KMS-11 (cell line): ENCODE results near the gene APBA2.

ENCODE experiments used
- H2AFZ ChIP-seq: fragments of 200-600 bp; sonication (generic); 2 replicates; pipeline ENCODE4 v1.6.1; 2016; ENCODE audit warnings: antibody characterized with exemption, mixed run types, low read depth
- H3K27ac ChIP-seq: fragments of 200-600 bp; sonication (generic); 2 replicates; pipeline ENCODE4 v1.6.1; 2016; ENCODE audit warnings: mild to moderate bottlenecking, mixed run types
- H3K27me3 ChIP-seq: fragments of 200-600 bp; sonication (generic); 2 replicates; pipeline ENCODE4 v1.6.1; 2017; ENCODE audit warnings: mild to moderate bottlenecking, low read depth, mixed run types, moderate library complexity; ENCODE audit not compliant: insufficient read depth
- H3K36me3 ChIP-seq: fragments of 200-600 bp; sonication (generic); 2 replicates; pipeline ENCODE4 v1.6.1; 2017; ENCODE audit warnings: mild to moderate bottlenecking, mixed run types; ENCODE audit not compliant: insufficient read depth
- H3K4me1 ChIP-seq: fragments of 200-600 bp; sonication (generic); 2 replicates; pipeline ENCODE4 v1.6.1; 2016; ENCODE audit warnings: mild to moderate bottlenecking, low read depth, mixed run types; ENCODE audit not compliant: poor library complexity, severe bottlenecking
- H3K4me2 ChIP-seq: fragments of 200-600 bp; sonication (generic); 2 replicates; pipeline ENCODE4 v1.7.0; 2016; ENCODE audit warnings: mild to moderate bottlenecking, mixed run types
- H3K4me3 ChIP-seq: fragments of 200-600 bp; sonication (generic); IDR thresholded peaks from 2 replicates; pipeline ENCODE4 v1.6.1; 2017; ENCODE audit warnings: low read depth, low read length, mixed read lengths; ENCODE audit not compliant: insufficient read depth
- H3K79me2 ChIP-seq: fragments of 200-600 bp; sonication (generic); 2 replicates; pipeline ENCODE4 v1.6.1; 2016; ENCODE audit warnings: low read depth, mixed run types; ENCODE audit not compliant: insufficient read depth
- H3K9ac ChIP-seq: fragments of 200-600 bp; sonication (generic); 2 replicates; pipeline ENCODE4 v1.6.1; 2016; ENCODE audit warnings: mild to moderate bottlenecking, mixed run types
- H4K20me1 ChIP-seq: fragments of 200-600 bp; sonication (generic); 2 replicates; pipeline ENCODE4 v1.6.1; 2016; ENCODE audit warnings: mild to moderate bottlenecking, mixed run types; ENCODE audit not compliant: insufficient read depth
- CTCF ChIP-seq: fragments of 200-600 bp; sonication (generic); conservative IDR thresholded peaks from 2 replicates; pipeline ENCODE4 v1.6.1; 2017; ENCODE audit warnings: low read depth, mild to moderate bottlenecking, antibody characterized with exemption, low read length, moderate library complexity, mixed read lengths

The APBA2 gene

GRCh38 chr15:28959326-28959725 is 73.6 kb downstream of the APBA2 start:
- TF ChIP-seq CTCF = no peak
- no peak overlapping the region for H2AFZ ChIP-seq
- no peak overlapping the region for H3K27ac ChIP-seq
- H3K4me2 ChIP-seq = no peak overlapping the region
- peaks cover 25% of the 10 kb centered on the region for H3K4me1 ChIP-seq
- H3K4me3 ChIP-seq = no peak overlapping the region
- no peaks in the 10 kb centered on the region for H3K36me3 ChIP-seq
- no peaks in the 10 kb centered on the region for H3K79me2 ChIP-seq
- no peak overlapping the region for H3K9ac ChIP-seq
- H3K27me3 ChIP-seq = no peaks in the 10 kb centered on the region
- H4K20me1 ChIP-seq = peaks cover 5% of the 10 kb centered on the region; the same call in 1 of the 2 replicates

- Histone ChIP-seq H3K4me2 (no peak overlapping the region), H3K27me3 (no peaks in the 10 kb centered on the region), H4K20me1 (no peaks in the 10 kb centered on the region), H2AFZ (no peak overlapping the region), H3K79me2 (no peaks in the 10 kb centered on the region), H3K4me1 (peaks cover 8% of the 10 kb centered on the region), H3K36me3 (no peaks in the 10 kb centered on the region), H3K9ac (no peak overlapping the region), H3K27ac (no peak overlapping the region), H3K4me3 (no peak overlapping the region)
- no peak for TF ChIP-seq CTCF
These were observed 75.2 kb downstream of the APBA2 start for GRCh38 chr15:28960979-28961378.

DNA sequence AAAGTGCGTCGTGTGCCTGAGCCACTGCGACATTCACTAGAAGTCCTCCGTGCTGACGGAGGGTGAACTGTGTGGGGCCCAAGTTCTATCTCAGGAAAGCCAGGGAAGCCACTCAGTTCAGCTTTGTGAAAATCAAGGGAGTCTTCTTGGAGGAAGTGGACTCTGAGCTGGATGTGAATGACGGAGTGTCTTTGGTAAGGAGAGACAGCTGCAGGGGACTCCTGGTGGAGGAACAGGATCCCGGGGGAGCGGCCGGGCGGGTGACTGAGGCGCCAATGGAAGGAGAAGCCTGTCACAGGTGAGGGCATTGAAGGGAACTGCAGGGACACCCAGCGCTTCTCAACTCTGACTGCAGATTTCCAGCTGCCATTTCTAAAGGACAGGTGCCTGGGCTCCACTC is 75.6 kb downstream of the APBA2 start:
- Histone ChIP-seq H3K4me2 (no peak overlapping the region), H3K27me3 (no peaks in the 10 kb centered on the region), H3K9ac (no peak overlapping the region), H3K4me3 (no peak overlapping the region), H2AFZ (no peak overlapping the region), H3K4me1 (peaks cover 4% of the 10 kb centered on the region), H3K36me3 (no peaks in the 10 kb centered on the region), H3K79me2 (no peaks in the 10 kb centered on the region), H3K27ac (no peak overlapping the region), H4K20me1 (no peaks in the 10 kb centered on the region)
- TF ChIP-seq CTCF = no peak

DNA sequence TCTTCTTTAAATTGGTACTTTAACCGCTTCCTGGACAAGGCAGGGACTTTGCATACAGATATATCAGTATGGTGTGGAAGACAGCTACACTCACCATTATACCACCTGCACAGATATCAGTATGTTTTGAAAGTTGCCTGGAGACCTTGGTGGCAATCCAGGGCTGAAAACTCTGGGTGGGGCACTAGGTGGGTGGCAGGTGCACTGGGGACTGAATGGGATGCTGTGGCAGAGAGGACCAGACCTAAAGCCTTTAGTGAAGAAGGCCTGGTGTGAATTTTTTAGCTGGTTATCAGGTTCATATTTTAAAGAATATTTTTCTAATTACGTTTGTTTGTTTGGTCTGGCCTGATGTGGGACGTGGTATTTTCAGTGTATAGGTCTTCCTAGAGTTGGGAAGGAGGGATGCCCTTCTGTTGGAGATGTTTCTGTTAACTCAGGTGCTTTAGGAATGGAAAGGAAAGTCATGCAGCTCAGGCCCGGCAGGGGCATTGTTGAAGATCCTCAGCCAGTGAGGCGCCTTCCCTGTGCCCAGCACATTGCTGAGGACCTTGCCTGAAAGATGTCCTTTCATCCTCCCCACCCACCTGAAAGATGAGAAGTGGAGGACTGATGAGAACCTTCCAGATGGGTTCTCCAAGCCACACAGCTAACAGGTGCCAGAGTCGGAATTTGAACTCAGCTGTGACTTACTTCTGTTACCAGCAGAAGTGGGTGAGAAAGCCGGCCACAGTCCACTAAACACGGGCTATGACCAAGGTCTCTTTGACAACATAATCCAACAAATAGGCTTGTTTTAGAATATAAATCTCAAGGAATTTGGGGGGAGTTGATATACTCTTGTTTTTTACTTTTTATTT is 77.3 kb downstream of the APBA2 start:
- Histone ChIP-seq H4K20me1 (no peaks in the 10 kb centered on the region), H3K4me1 (no peaks in the 10 kb centered on the region), H3K9ac (no peak overlapping the region), H3K27ac (no peak overlapping the region), H3K4me3 (no peak overlapping the region), H3K27me3 (no peaks in the 10 kb centered on the region), H3K79me2 (no peaks in the 10 kb centered on the region), H3K36me3 (no peaks in the 10 kb centered on the region), H3K4me2 (no peak overlapping the region), H2AFZ (no peak overlapping the region)
- no peak for TF ChIP-seq CTCF
